Cardiac muscle cell (in vitro differentiated cells and primary cell): ENCODE measurements around the gene TENT5C. TPM values are rescaled to one million over a fixed set of nuclear protein-coding genes. Genes with fewer than 3 reads are reported as not detected.

Experiments
- DNase-seq, 2 donors: peaks; one replicate each; pipeline versions ENCODE4 v3.0.0 to v3.0.0-alpha.2; 2010 to 2017; ENCODE audit warnings: low read depth in 1 of 2, low spot score in 1 of 2
- H3K27ac ChIP-seq: fragments of 200-600 bp; sonication (generic); 2 replicates; pipeline ENCODE4 v1.5.1; 2016
- H3K27me3 ChIP-seq: fragments of 200-600 bp; sonication (generic); 2 replicates; pipeline ENCODE4 v1.6.0; 2016; ENCODE audit warnings: control low read depth
- H3K36me3 ChIP-seq: fragments of 200-600 bp; sonication (generic); 2 replicates; pipeline ENCODE4 v1.5.1; 2016; ENCODE audit warnings: control low read depth
- H3K4me1 ChIP-seq: fragments of 200-600 bp; sonication (generic); 2 replicates; pipeline ENCODE4 v1.8.1; 2017; ENCODE audit warnings: low read depth, mild to moderate bottlenecking, mixed run types
- H3K4me3 ChIP-seq: fragments of 200-600 bp; sonication (generic); 2 replicates; pipeline ENCODE4 v1.5.1; 2016; ENCODE audit warnings: mild to moderate bottlenecking
- H3K9me3 ChIP-seq: fragments of 200-600 bp; sonication (generic); 2 replicates; pipeline ENCODE4 v1.5.1; 2017; ENCODE audit warnings: low read depth, mild to moderate bottlenecking, control low read depth
- CTCF ChIP-seq: IDR thresholded peaks from 2 replicates; pipeline ENCODE4 v1.5.1; 2012; ENCODE audit warnings: low read depth, mild to moderate bottlenecking, low read length
- polyA plus RNA-seq: library from polyadenylated mRNA; unstranded; fragments of >200 nt; fragmentation: Nextera tagmentation; extraction: Ambion mirVana; gene quantifications from 2 replicates; pipeline ENCODE4 v1.2.1, GENCODE V29; 2016
- total RNA-seq: library from RNA; depleted of rRNA; stranded (reverse); fragments of >200 nt; gene quantifications from 2 replicates; pipeline ENCODE4 v1.2.3, GENCODE V29; 2016

TENT5C gene
- total and polyA plus RNA-seq, 2 experiments from 2014 or later, result 0.63 to 1.1 TPM

GRCh38 chr1:117579221-117579906 lies 26.5 kb upstream of the TENT5C start:
- DNase-seq, result no peak
- no peak for TF ChIP-seq CTCF
- H3K4me3 ChIP-seq, result no peak overlapping the region
- H3K36me3 ChIP-seq, result no peaks in the 10 kb centered on the region
- H3K27ac ChIP-seq, result no peak overlapping the region
- H3K9me3 ChIP-seq, result no peaks in the 10 kb centered on the region
- H3K27me3 ChIP-seq, result no peaks in the 10 kb centered on the region
- no peaks in the 10 kb centered on the region for H3K4me1 ChIP-seq

GRCh38 chr1:117580436-117580835 lies 25.4 kb upstream of the TENT5C start:
- Histone ChIP-seq H3K27me3 (no peaks in the 10 kb centered on the region), H3K36me3 (no peaks in the 10 kb centered on the region), H3K9me3 (no peaks in the 10 kb centered on the region), H3K4me3 (no peak overlapping the region), H3K27ac (no peak overlapping the region), H3K4me1 (no peaks in the 10 kb centered on the region)
- TF ChIP-seq CTCF, result no peak
- DNase-seq, result no peak

- H3K9me3 ChIP-seq, result no peaks in the 10 kb centered on the region
- H3K4me1 ChIP-seq, result no peaks in the 10 kb centered on the region
- H3K4me3 ChIP-seq, result no peak overlapping the region
- no peak for TF ChIP-seq CTCF
- no peaks in the 10 kb centered on the region for H3K36me3 ChIP-seq
- no peaks in the 10 kb centered on the region for H3K27me3 ChIP-seq
- no peak for DNase-seq
- H3K27ac ChIP-seq, result no peak overlapping the region
Observed at GRCh38 chr1:117580882-117581281, 25.0 kb upstream of the TENT5C start.

- no peaks in the 10 kb centered on the region for H3K27me3 ChIP-seq
- DNase-seq, result no peak
Observed at GRCh38 chr1:117581391-117581943, 24.4 kb upstream of the TENT5C start.

GRCh38 chr1:117582451-117582850 lies 23.4 kb upstream of the TENT5C start:
- Histone ChIP-seq H3K9me3 (no peaks in the 10 kb centered on the region), H3K4me3 (no peak overlapping the region), H3K27me3 (no peaks in the 10 kb centered on the region), H3K4me1 (no peaks in the 10 kb centered on the region), H3K27ac (no peak overlapping the region), H3K36me3 (no peaks in the 10 kb centered on the region)
- DNase-seq, result no peak
- no peak for TF ChIP-seq CTCF

More at GRCh38 chr1:117581391-117581943, 24.4 kb upstream of the TENT5C start:
- no peak for TF ChIP-seq CTCF
- no peaks in the 10 kb centered on the region for H3K9me3 ChIP-seq
- no peak overlapping the region for H3K27ac ChIP-seq
- H3K4me3 ChIP-seq, result no peak overlapping the region
- H3K36me3 ChIP-seq, result no peaks in the 10 kb centered on the region
- H3K4me1 ChIP-seq, result no peaks in the 10 kb centered on the region
